H1 (cell line): ENCODE measurements around the gene TDRKH. TPM values are rescaled to one million over a fixed set of nuclear protein-coding genes. Genes with fewer than 3 reads are reported as not detected.

Experiments used
- CTCF ChIA-PET: fragments of 300-600 bp; sonication (Branson Sonifier 250); formaldehyde crosslinking; loops from one replicate; lab custom pipeline; 2021; ENCODE audit not compliant: partially characterized antibody; lab: Charles Lee
- POLR2A ChIA-PET: fragments of 300-600 bp; sonication (Branson Sonifier 250); formaldehyde crosslinking; loops from one replicate; lab custom pipeline; 2021; ENCODE audit warnings: inconsistent platforms; ENCODE audit not compliant: partially characterized antibody; lab: Charles Lee
- DNase-seq, 2 experiments: peaks; one replicate each; pipeline versions ENCODE4 v3.0.0 to v3.0.0-alpha.2; 2010 to 2022; ENCODE audit warnings: low spot score in 2 of 2, low read depth in 1 of 2, mixed read lengths in 1 of 2
- FAIRE-seq: peaks from 2 replicates; lab custom pipeline; 2011; peaks lifted over from hg19 to GRCh38; lab: Jason Lieb, UNC
- H2AFZ ChIP-seq: 2 replicates; pipeline ENCODE4 v1.8.1; 2012; ENCODE audit warnings: low read length, inconsistent platforms
- H2AK5ac ChIP-seq: 2 replicates; pipeline ENCODE4 v1.6.1; 2013; ENCODE audit warnings: low read depth, low read length
- H2BK120ac ChIP-seq: replicated peaks from 2 replicates; pipeline ENCODE3; 2013; ENCODE audit warnings: low read depth, low read length, inconsistent platforms
- H2BK12ac ChIP-seq: 2 replicates; pipeline ENCODE4 v1.6.1; 2013; ENCODE audit warnings: low read depth, low read length
- H2BK15ac ChIP-seq: 2 replicates; pipeline ENCODE4 v1.6.1; 2013; ENCODE audit warnings: low read length
- H2BK20ac ChIP-seq: 2 replicates; pipeline ENCODE4 v1.6.1; 2013; ENCODE audit warnings: low read length
- H2BK5ac ChIP-seq: 2 replicates; pipeline ENCODE4 v1.6.1; 2013; ENCODE audit warnings: low read depth, low read length
- H3K14ac ChIP-seq: 2 replicates; pipeline ENCODE4 v1.6.1; 2013; ENCODE audit warnings: inconsistent platforms; ENCODE audit not compliant: insufficient read length
- H3K18ac ChIP-seq: 2 replicates; pipeline ENCODE4 v1.6.1; 2013; ENCODE audit warnings: low read length; ENCODE audit errors: extremely low read depth
- H3K23ac ChIP-seq: 2 replicates; pipeline ENCODE4 v1.6.1; 2013; ENCODE audit warnings: inconsistent platforms; ENCODE audit not compliant: insufficient read length
- H3K23me2 ChIP-seq: 2 replicates; pipeline ENCODE4 v1.6.1; 2013; ENCODE audit warnings: low read depth, low read length
- H3K27ac ChIP-seq: 2 replicates; pipeline ENCODE4 v1.6.1; 2011; ENCODE audit warnings: low read depth, low read length, inconsistent platforms
- H3K27me3 ChIP-seq, 4 experiments: replicated peaks in 1 of 4; 1 replicate in 1 of 4; 2 replicates in 3 of 4; pipeline versions ENCODE4 v1.6.1 to v1.8.1; 2011 to 2013; ENCODE audit warnings: low read length in 3 of 4, mild to moderate bottlenecking in 3 of 4, inconsistent platforms in 2 of 4, mixed read lengths in 2 of 4, moderate library complexity in 1 of 4; ENCODE audit not compliant: control insufficient read depth in 3 of 4, insufficient read depth in 3 of 4; ENCODE audit errors: extremely low read depth in 1 of 4
- H3K36me3 ChIP-seq, 4 experiments: 2 replicates each; pipeline versions ENCODE4 v1.6.1 to v1.8.1; 2011 to 2013; ENCODE audit warnings: mild to moderate bottlenecking in 4 of 4, low read length in 3 of 4, moderate library complexity in 2 of 4, control low read depth in 1 of 4, inconsistent platforms in 1 of 4; ENCODE audit not compliant: insufficient read depth in 4 of 4, control insufficient read depth in 2 of 4
- H3K4ac ChIP-seq: replicated peaks from 2 replicates; pipeline ENCODE3; 2013; ENCODE audit warnings: low read length, low read depth, mixed read lengths, inconsistent platforms; ENCODE audit not compliant: insufficient read length
- H3K4me1 ChIP-seq, 4 experiments: replicated peaks in 1 of 4; 1 replicate in 1 of 4; 2 replicates in 3 of 4; pipeline versions ENCODE4 v1.6.1 to v1.8.1; 2011 to 2013; ENCODE audit warnings: low read length in 3 of 4, inconsistent platforms in 2 of 4, mixed read lengths in 1 of 4; ENCODE audit not compliant: insufficient read depth in 4 of 4, control insufficient read depth in 3 of 4
- H3K4me2 ChIP-seq, 2 experiments: 2 replicates each; pipeline versions ENCODE4 v1.6.1 to v1.8.1; 2011 to 2013; ENCODE audit warnings: low read depth in 2 of 2, low read length in 2 of 2, control low read depth in 1 of 2, inconsistent platforms in 1 of 2, mild to moderate bottlenecking in 1 of 2; ENCODE audit not compliant: insufficient read depth in 1 of 2
- H3K4me3 ChIP-seq, 4 experiments: fragments of 200-600, 300-600 bp in 1 of 4; sonication (generic), shearing (Covaris generic), sonication (Bioruptor Twin) in 1 of 4; 2 replicates each; pipeline versions ENCODE4 v1.5.1 to v1.8.1; 2011 to 2016; ENCODE audit warnings: low read length in 4 of 4, low read depth in 3 of 4, control low read depth in 2 of 4, inconsistent platforms in 2 of 4, mild to moderate bottlenecking in 2 of 4, mixed read lengths in 1 of 4, moderate library complexity in 1 of 4; ENCODE audit not compliant: insufficient read depth in 2 of 4; ENCODE audit errors: extremely low read depth in 1 of 4
- H3K56ac ChIP-seq: replicated peaks from 2 replicates; pipeline ENCODE3; 2013; ENCODE audit warnings: low read depth, mild to moderate bottlenecking, mixed read lengths, low read length, inconsistent platforms; ENCODE audit not compliant: insufficient read length
- H3K79me1 ChIP-seq: 2 replicates; pipeline ENCODE4 v1.6.1; 2013; ENCODE audit warnings: low read depth, low read length, control low read depth
- H3K79me2 ChIP-seq, 2 experiments: 2 replicates each; pipeline versions ENCODE4 v1.6.1 to v1.8.1; 2012 to 2013; ENCODE audit warnings: low read length in 2 of 2, mild to moderate bottlenecking in 2 of 2, inconsistent platforms in 1 of 2; ENCODE audit not compliant: insufficient read depth in 2 of 2, control insufficient read depth in 1 of 2
- H3K9ac ChIP-seq, 4 experiments: replicated peaks in 1 of 4; 1 replicate in 1 of 4; 2 replicates in 3 of 4; pipeline versions ENCODE4 v1.6.1 to v1.8.1; 2011 to 2013; ENCODE audit warnings: low read depth in 3 of 4, low read length in 3 of 4, control low read depth in 2 of 4, mild to moderate bottlenecking in 2 of 4, moderate library complexity in 2 of 4, inconsistent platforms in 1 of 4; ENCODE audit errors: extremely low read depth in 1 of 4
- H3K9me3 ChIP-seq, 2 experiments: 2 replicates each; pipeline versions ENCODE4 v1.6.1 to v1.8.1; 2012 to 2013; ENCODE audit warnings: mild to moderate bottlenecking in 2 of 2, moderate library complexity in 2 of 2, control low read depth in 1 of 2, inconsistent platforms in 1 of 2, low read depth in 1 of 2, low read length in 1 of 2, mixed read lengths in 1 of 2; ENCODE audit not compliant: insufficient read depth in 2 of 2
- H4K20me1 ChIP-seq, 2 experiments: replicated peaks in 1 of 2; 2 replicates each; pipeline versions ENCODE3 to v1.8.1; 2011 to 2013; ENCODE audit warnings: inconsistent platforms in 2 of 2, low read length in 2 of 2, mild to moderate bottlenecking in 1 of 2; ENCODE audit not compliant: insufficient read depth in 2 of 2, control insufficient read depth in 1 of 2
- H4K5ac ChIP-seq: 2 replicates; pipeline ENCODE4 v1.6.1; 2013; ENCODE audit warnings: low read length, low read depth, mixed read lengths, inconsistent platforms; ENCODE audit not compliant: insufficient read length
- H4K8ac ChIP-seq: 2 replicates; pipeline ENCODE4 v1.8.0; 2013; ENCODE audit warnings: mild to moderate bottlenecking, moderate library complexity, low read length, inconsistent platforms; ENCODE audit not compliant: insufficient read depth; ENCODE audit errors: extremely low read depth
- H4K91ac ChIP-seq: replicated peaks from 2 replicates; pipeline ENCODE3; 2013; ENCODE audit warnings: low read length, mixed read lengths, inconsistent platforms; ENCODE audit not compliant: insufficient read length
- NRF1 ChIP-seq: IDR thresholded peaks from 2 replicates; pipeline ENCODE4 v1.6.1; 2011; ENCODE audit warnings: mild to moderate bottlenecking, low read depth, low read length, improper control_type of control experiment
- POLR2AphosphoS5 ChIP-seq: IDR thresholded peaks from 2 replicates; pipeline ENCODE4 v1.6.1; 2011; ENCODE audit warnings: low read depth, low read length
- YY1 ChIP-seq: IDR thresholded peaks from 2 replicates; pipeline ENCODE4 v1.6.1; 2011; ENCODE audit warnings: low read depth, mild to moderate bottlenecking, low read length
- WGBS, 2 experiments: shearing (Covaris generic) in 1 of 2; methylation state at CpG; one replicate each; pipeline versions ENCODE4 v1.1.6 to v1.1.7; 2013 to 2015; ENCODE audit warnings: low lambda C conversion rate in 2 of 2, mixed read lengths in 2 of 2, inconsistent platforms in 1 of 2, low coverage in 1 of 2, missing lambda C conversion rate in 1 of 2; ENCODE audit not compliant: insufficient replicate concordance in 2 of 2, insufficient coverage in 1 of 2, insufficient read length in 1 of 2; ENCODE audit errors: extremely low coverage in 1 of 2, missing lambda C conversion rate in 1 of 2; 5-methylcytosine and 5-hydroxymethylcytosine counted together
- polyA plus RNA-seq, 7 experiments: library from polyadenylated mRNA; depleted of rRNA in 3 of 7; stranded (reverse) in 5 of 7; unstranded in 2 of 7; fragments of >200 nt in 5 of 7; fragments of 200-250 nt in 2 of 7; gene quantifications; 1 replicate in 5 of 7; 2 replicates in 1 of 7; 4 replicates in 1 of 7; pipeline versions ENCODE4 v1.2.1 to v1.2.3, GENCODE V29; 2011 to 2013; ENCODE audit warnings: missing spikeins in 2 of 7, mixed read lengths in 2 of 7
- total RNA-seq: library from RNA; stranded (reverse); fragmentation: NEBNext Ultra II Directional; extraction: Animal tissue kit (Norgen Biotek cat#: 25700); gene quantifications from 2 replicates; pipeline ENCODE4 v1.2.1, GENCODE V29; 2021
- TF ChIP-seq, protein P1 (sequence below): IDR thresholded peaks from 2 replicates; pipeline ENCODE4 v1.6.1; 2012; ENCODE audit warnings: inconsistent platforms

Gene TDRKH
- total and polyA plus RNA-seq, 2 of the 8 experiments (the other 6 are each of a cell fraction or from before 2014, with no cell fraction given): 9.9 to 26.1 TPM

DNA sequence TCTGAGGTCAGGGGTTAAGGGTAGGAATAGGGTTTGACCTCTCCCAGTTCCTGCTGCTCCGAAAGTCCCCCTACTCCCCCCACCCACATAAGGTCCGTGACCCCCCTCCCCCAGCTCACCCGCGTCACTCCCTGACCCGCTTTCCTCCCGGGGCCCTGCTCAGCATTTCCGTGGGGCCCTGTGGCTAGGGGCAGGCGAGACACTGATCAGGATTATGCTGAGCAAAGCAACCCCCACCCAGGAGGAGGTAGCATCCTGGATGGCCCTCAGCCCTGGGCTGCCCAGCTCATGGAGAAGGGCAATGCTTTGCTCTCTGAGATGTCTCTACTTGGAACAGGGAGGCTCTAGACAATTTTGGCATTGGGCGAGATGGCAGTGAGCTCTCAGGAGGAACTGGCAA is 37.6 kb upstream of the TDRKH start:
- DNase-seq (no peak), FAIRE-seq (no peak)
- no peak overlapping the region for H4K91ac ChIP-seq
- no peak overlapping the region; the same call in 1 of the 2 replicates for H4K8ac ChIP-seq
- no peak overlapping the region for H3K27ac ChIP-seq
- no peak overlapping the region; the same call in 1 of the 2 replicates for H2BK5ac ChIP-seq
- no peak overlapping the region for H3K4me3 ChIP-seq
- H2AK5ac ChIP-seq: 0 out of 2 replicates have a peak overlapping the region, but pooled peaks have one; percentile 89
- no peaks in the 10 kb centered on the region for H3K79me2 ChIP-seq
- no peaks in the 10 kb centered on the region for H4K20me1 ChIP-seq
- H3K4me2 ChIP-seq: no peak overlapping the region
- H4K5ac ChIP-seq: no peak overlapping the region
- H2BK15ac ChIP-seq: 0 out of 2 replicates have a peak overlapping the region, but pooled peaks have one; percentile 89
- peaks cover 5% of the 10 kb centered on the region; the same call in 1 of the 2 replicates for H3K23me2 ChIP-seq
- no peak overlapping the region for H3K9ac ChIP-seq
- no peak overlapping the region for H3K18ac ChIP-seq
- H3K4me1 ChIP-seq: peaks cover 14 to 40% (median 29%) of the 10 kb centered on the region in 4 experiments
- H3K27me3 ChIP-seq: no peaks in the 10 kb centered on the region; a peak in 1 of 7 replicates
- peak overlapping the region; percentile 11; the same call in 1 of the 2 replicates for H2BK20ac ChIP-seq
- H3K56ac ChIP-seq: no peak overlapping the region
- no peak overlapping the region for H3K23ac ChIP-seq
- H2BK120ac ChIP-seq: no peak overlapping the region
- H3K9me3 ChIP-seq: no peaks in the 10 kb centered on the region
- TF ChIP-seq NRF1: no peak
- TF ChIP-seq, protein P1, sequence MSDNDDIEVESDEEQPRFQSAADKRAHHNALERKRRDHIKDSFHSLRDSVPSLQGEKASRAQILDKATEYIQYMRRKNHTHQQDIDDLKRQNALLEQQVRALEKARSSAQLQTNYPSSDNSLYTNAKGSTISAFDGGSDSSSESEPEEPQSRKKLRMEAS: no peak
- no peak for TF ChIP-seq POLR2AphosphoS5
- no peak for TF ChIP-seq YY1
- H3K79me1 ChIP-seq: no peaks in the 10 kb centered on the region
- H2BK12ac ChIP-seq: peak overlapping the region; percentile 45; the same call in 1 of the 2 replicates
- H3K4ac ChIP-seq: no peak overlapping the region
- 75% methylated on average over 9 of the region's 9 CpGs; no CpG with 5 or more reads in 1 of the 2 experiments for WGBS, 2 experiments
- no peak overlapping the region for H2AFZ ChIP-seq
- H3K14ac ChIP-seq: no peak overlapping the region
- no peaks in the 10 kb centered on the region for H3K36me3 ChIP-seq
- ChIA-PET POLR2A (interaction anchor here (0.9 to 3.7 kb wide), 3 partner anchors 12 to 279 kb away, joined by 3 to 20 read pairs (median 4); partner anchors contain the start of genes C2CD4D and TDRKH), CTCF (interaction anchor here (1.0 to 2.4 kb wide), 7 partner anchors 9 to 112 kb away, joined by 3 to 10 read pairs (median 3); partner anchors contain the start of gene TDRKH)
